Erythroblast (primary cell): ENCODE measurements around the gene FAU.

Experiments used
- GATA1 ChIP-seq: IDR thresholded peaks from 2 replicates; pipeline ENCODE4 v1.6.1; 2011; ENCODE audit warnings: low read depth, mild to moderate bottlenecking, control low read depth, low read length, moderate library complexity
- POLR2A ChIP-seq: IDR thresholded peaks from 2 replicates; pipeline ENCODE4 v1.6.1; 2011; ENCODE audit warnings: mild to moderate bottlenecking, low read length

DNA sequence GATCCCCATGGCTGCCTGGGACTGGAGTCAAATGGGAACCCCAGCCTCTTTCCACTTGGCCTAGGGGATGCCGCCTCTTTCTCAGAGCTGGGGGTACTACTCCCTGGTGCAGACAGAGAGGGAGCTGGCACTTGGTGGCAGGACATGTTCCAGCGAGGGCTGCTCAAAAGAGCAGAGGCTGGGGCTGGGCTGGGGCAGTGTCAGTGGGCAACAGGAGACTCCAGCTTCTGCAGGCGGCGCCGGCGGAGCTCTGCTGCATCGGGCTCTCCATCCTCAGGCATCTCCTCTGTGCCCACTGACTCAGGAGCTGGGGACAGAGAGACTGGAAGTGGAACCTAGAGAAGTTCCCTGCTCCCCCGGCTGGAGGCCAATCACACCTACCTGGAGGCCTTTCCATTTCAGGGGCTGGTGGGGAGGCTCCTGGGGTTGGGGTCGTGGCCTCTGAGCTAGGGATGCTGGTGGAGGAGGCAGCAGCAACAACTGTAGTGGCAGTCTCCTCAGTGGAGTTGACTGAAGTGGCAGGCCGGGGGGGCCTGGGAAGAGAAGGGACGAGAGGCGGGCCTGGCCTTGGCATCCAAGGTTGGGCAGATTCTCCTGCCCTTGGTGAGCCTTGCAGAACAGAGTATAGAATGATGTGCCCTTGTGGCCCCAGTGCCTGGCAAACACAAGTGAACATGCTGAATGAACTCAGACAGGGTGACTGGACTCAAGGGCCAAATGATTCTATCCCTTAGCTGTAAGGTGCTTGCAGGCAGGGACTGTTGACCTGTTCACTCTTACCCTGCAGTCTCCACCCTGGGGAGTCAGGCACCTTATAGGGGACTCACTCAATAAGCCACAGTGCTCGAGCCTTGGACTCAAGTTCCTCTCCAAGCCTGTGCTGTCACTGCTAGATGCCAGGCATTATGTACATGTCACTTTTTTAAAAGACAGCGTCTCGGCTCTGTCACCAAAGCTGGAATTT is 6.5 kb upstream of the FAU start:
- TF ChIP-seq POLR2A (peak; percentile 39), GATA1 (no peak)
